HCT116 (cell line): ENCODE data around the gene PLCD4. TPM values are rescaled to one million over a fixed set of nuclear protein-coding genes. Genes with fewer than 3 reads are reported as not detected.

Experiments used
- ATAC-seq: fragments of 200-7000 bp; cut with Tn5 transposase; 2 replicates; pipeline ENCODE4 v1.9.1; 2020; ENCODE audit warnings: mild to moderate bottlenecking, moderate library complexity
- BruUV-seq: library from RNA; stranded (reverse); fragments of 400-500 nt; replicated peaks from 2 replicates; lab custom pipeline; 2021; lab: Mats Ljungman, UMichigan
- CTCF ChIA-PET: fragments of 300-600 bp; sonication (Branson Sonifier 250); formaldehyde crosslinking; loops from one replicate; lab custom pipeline; 2021; ENCODE audit warnings: antibody characterized with exemption; lab: Charles Lee
- POLR2A ChIA-PET: fragments of 300-600, 350-600 bp; sonication (Branson Sonifier 250); formaldehyde crosslinking; loops from one replicate; lab custom pipeline; 2021; ENCODE audit warnings: antibody characterized with exemption; lab: Charles Lee
- RAD21 ChIA-PET, 2 experiments: fragments of 300-600 bp; sonication (Branson Sonifier 250); formaldehyde crosslinking; loops; one replicate each; lab custom pipeline; 2023; ENCODE audit warnings: low total read pairs in 2 of 2; ENCODE audit not compliant: uncharacterized antibody in 2 of 2, unreplicated experiment in 2 of 2, low non-redundant PET in 1 of 2; lab: Charles Lee
- DNase-seq: peaks from one replicate; pipeline ENCODE4 v3.0.0-alpha.2; 2010; ENCODE audit warnings: low read depth, low spot score
- H2AFZ ChIP-seq: fragments of 200-600 bp; shearing (Covaris generic), sonication (generic); 2 replicates; pipeline ENCODE4 v1.6.1; 2017; ENCODE audit warnings: low read depth, mixed run types, mixed read lengths, antibody characterized with exemption, low read length; ENCODE audit not compliant: poor library complexity, severe bottlenecking
- H3K27ac ChIP-seq: 2 replicates; pipeline ENCODE4 v1.5.1; 2012; ENCODE audit warnings: low read depth, low read length
- H3K27me3 ChIP-seq: fragments of 200-600 bp; sonication (generic); 2 replicates; pipeline ENCODE4 v1.6.1; 2016; ENCODE audit warnings: mixed run types, low read length, mixed read lengths; ENCODE audit not compliant: insufficient read depth
- H3K36me3 ChIP-seq, 2 experiments: fragments of 200-500 bp in 1 of 2; fragments of 200-600 bp in 1 of 2; sonication (Bioruptor generic) in 1 of 2; sonication (generic) in 1 of 2; 2 replicates each; pipeline versions ENCODE4 v1.5.1 to v1.6.1; 2014 to 2016; ENCODE audit warnings: low read length in 2 of 2, inconsistent platforms in 1 of 2, mixed read lengths in 1 of 2, mixed run types in 1 of 2; ENCODE audit not compliant: insufficient read depth in 2 of 2, control insufficient read depth in 1 of 2
- H3K4me1 ChIP-seq, 2 experiments: fragments of 200-600 bp in 1 of 2; sonication (generic) in 1 of 2; 2 replicates each; pipeline versions ENCODE4 v1.5.1 to v1.6.1; 2012 to 2017; ENCODE audit warnings: low read length in 2 of 2, inconsistent platforms in 1 of 2, mild to moderate bottlenecking in 1 of 2, mixed read lengths in 1 of 2, mixed run types in 1 of 2, moderate library complexity in 1 of 2; ENCODE audit not compliant: insufficient read depth in 2 of 2, control insufficient read depth in 1 of 2
- H3K4me2 ChIP-seq: fragments of 200-600 bp; sonication (generic); 2 replicates; pipeline ENCODE4 v1.6.1; 2017; ENCODE audit warnings: mixed run types, low read length, mixed read lengths
- H3K4me3 ChIP-seq, 2 experiments: fragments of 200-600 bp in 1 of 2; sonication (generic) in 1 of 2; replicated peaks in 1 of 2; 2 replicates each; pipeline ENCODE4 v1.5.1; 2011 to 2016; ENCODE audit warnings: low read length in 2 of 2, control low read depth in 1 of 2, low read depth in 1 of 2, mild to moderate bottlenecking in 1 of 2, mixed read lengths in 1 of 2, mixed run types in 1 of 2
- H3K79me2 ChIP-seq: fragments of 200-600 bp; sonication (generic); 2 replicates; pipeline ENCODE4 v1.6.1; 2017; ENCODE audit warnings: mild to moderate bottlenecking, mixed run types, low read length, moderate library complexity, mixed read lengths; ENCODE audit not compliant: insufficient read depth
- H3K9ac ChIP-seq: fragments of 200-600 bp; sonication (generic); 2 replicates; pipeline ENCODE4 v1.6.1; 2016; ENCODE audit warnings: low read length, mixed read lengths
- H3K9me2 ChIP-seq: fragments of 200-600 bp; sonication (generic), shearing (Covaris generic); 2 replicates; pipeline ENCODE4 v1.6.1; 2017; ENCODE audit warnings: mixed run types, mild to moderate bottlenecking, moderate library complexity; ENCODE audit not compliant: insufficient read depth
- H3K9me3 ChIP-seq, 2 experiments: fragments of 200-500 bp in 1 of 2; fragments of 200-600 bp in 1 of 2; sonication (Bioruptor generic) in 1 of 2; sonication (generic) in 1 of 2; 2 replicates each; pipeline ENCODE4 v1.6.1; 2014 to 2017; ENCODE audit warnings: low read length in 2 of 2, mixed read lengths in 2 of 2, inconsistent platforms in 1 of 2, low read depth in 1 of 2, mild to moderate bottlenecking in 1 of 2, mixed run types in 1 of 2, moderate library complexity in 1 of 2; ENCODE audit not compliant: control insufficient read depth in 1 of 2, insufficient read depth in 1 of 2
- H4K20me1 ChIP-seq: fragments of 200-600 bp; sonication (generic), shearing (Covaris generic); 2 replicates; pipeline ENCODE4 v1.6.1; 2017; ENCODE audit warnings: mixed run types, mild to moderate bottlenecking, moderate library complexity; ENCODE audit not compliant: insufficient read depth
- ATF3 ChIP-seq: IDR thresholded peaks from 2 replicates; pipeline ENCODE4 v1.6.1; 2012
- CBX3 ChIP-seq: IDR thresholded peaks from 2 replicates; pipeline ENCODE4 v1.6.1; 2012; ENCODE audit warnings: low read depth
- CTCF ChIP-seq, 3 experiments: fragments of 200-600 bp in 1 of 3; sonication (generic) in 1 of 3; IDR thresholded peaks in 2 of 3; conservative IDR thresholded peaks in 1 of 3; 2 replicates each; pipeline ENCODE4 v1.5.1; 2012 to 2017; ENCODE audit warnings: low read depth in 2 of 3, low read length in 2 of 3, antibody characterized with exemption in 1 of 3, borderline replicate concordance in 1 of 3, control low read depth in 1 of 3, mild to moderate bottlenecking in 1 of 3, mixed read lengths in 1 of 3, mixed run types in 1 of 3, moderate library complexity in 1 of 3; ENCODE audit not compliant: insufficient read depth in 1 of 3
- EGR1 ChIP-seq: IDR thresholded peaks from 2 replicates; pipeline ENCODE4 v1.6.1; 2012; ENCODE audit warnings: low read depth
- ELF1 ChIP-seq: IDR thresholded peaks from 2 replicates; pipeline ENCODE4 v1.6.1; 2012; ENCODE audit warnings: low read depth, borderline replicate concordance
- EZH2 ChIP-seq: fragments of 200-600 bp; sonication (generic); IDR thresholded peaks from 2 replicates; pipeline ENCODE4 v1.6.1; 2017; ENCODE audit warnings: antibody characterized with exemption, mixed run types
- JUND ChIP-seq: IDR thresholded peaks from 2 replicates; pipeline ENCODE4 v1.6.1; 2012
- MAX ChIP-seq: IDR thresholded peaks from 2 replicates; pipeline ENCODE4 v1.6.1; 2012
- POLR2A ChIP-seq: IDR thresholded peaks from 2 replicates; pipeline ENCODE4 v1.7.0; 2011; ENCODE audit warnings: borderline replicate concordance; ENCODE audit not compliant: insufficient read depth, insufficient read length; ENCODE audit errors: extremely low read depth
- POLR2AphosphoS5 ChIP-seq: IDR thresholded peaks from 2 replicates; pipeline ENCODE4 v1.6.1; 2011; ENCODE audit warnings: mild to moderate bottlenecking, low read depth, low read length, moderate library complexity
- SIN3A ChIP-seq: IDR thresholded peaks from 2 replicates; pipeline ENCODE4 v1.6.1; 2012; ENCODE audit warnings: low read depth
- SP1 ChIP-seq: IDR thresholded peaks from 2 replicates; pipeline ENCODE4 v1.6.1; 2012; ENCODE audit warnings: low read depth
- SRF ChIP-seq: IDR thresholded peaks from 2 replicates; pipeline ENCODE4 v1.6.1; 2012; ENCODE audit warnings: low read depth
- TCF7L2 ChIP-seq: IDR thresholded peaks from 2 replicates; pipeline ENCODE4 v1.7.0; 2011; ENCODE audit warnings: borderline replicate concordance, inconsistent platforms; ENCODE audit not compliant: insufficient read depth, insufficient read length; ENCODE audit errors: extremely low read depth
- YY1 ChIP-seq: IDR thresholded peaks from 2 replicates; pipeline ENCODE4 v1.6.1; 2011; ENCODE audit warnings: low read length, low read depth, moderate library complexity, mild to moderate bottlenecking; ENCODE audit not compliant: insufficient replicate concordance; ENCODE audit errors: extremely low read depth
- ZFX ChIP-seq: fragments of 450-650 bp; IDR thresholded peaks from 2 replicates; pipeline ENCODE4 v1.6.1; 2017
- ZNF274 ChIP-seq: fragments of 200-500 bp; sonication (Bioruptor generic); IDR thresholded peaks from 2 replicates; pipeline ENCODE4 v1.6.1; 2014; ENCODE audit warnings: mild to moderate bottlenecking, low read depth, low read length, inconsistent platforms
- intact Hi-C: fragments of 100-400 bp; cut with micrococcal nuclease; formaldehyde crosslinking; loops from 2 replicates; pipeline ENCODE4 v1.10.0; 2022
- total RNA-seq: library from RNA; stranded (reverse); gene quantifications from one replicate; pipeline ENCODE4 v1.2.1, GENCODE V29; 2021; ENCODE audit not compliant: unreplicated experiment

The PLCD4 gene
- total RNA-seq, 1 experiment from 2014 or later = 0.64 TPM

- ChIA-PET CTCF (interaction anchor here (0.7 to 2.0 kb wide), 5 partner anchors 12 to 176 kb away, joined by 3 to 11 read pairs (median 4); partner anchors contain the start of genes BCS1L, TTLL4 and ZNF142), POLR2A (interaction anchor here (0.6 to 2.3 kb wide), 2 partner anchors 12 to 76 kb away, joined by 9 to 20 read pairs; partner anchors contain the start of genes BCS1L and ZNF142)
- H2AFZ ChIP-seq = no peak overlapping the region
- peak overlapping the region; percentile 74 to 89 for H3K4me3 ChIP-seq
- no peaks in the 10 kb centered on the region for H4K20me1 ChIP-seq
- intact Hi-C loops = no loop called here
- peaks cover 11 to 13% of the 10 kb centered on the region in 2 experiments; a peak in 2 of 4 replicates for H3K4me1 ChIP-seq
- peaks cover 11 to 20% of the 10 kb centered on the region in 2 experiments for H3K36me3 ChIP-seq
- TF ChIP-seq ATF3 (no peak), CBX3 (no peak), EGR1 (no peak), JUND (no peak), TCF7L2 (no peak), CTCF (IDR thresholded peaks at IDR 0.05 in 2 of 3, conservative IDR thresholded peaks at IDR 0.05 in 1 of 3; ENCODE audit: borderline replicate concordance in 1 of 3, insufficient read depth in 1 of 3, low read depth in 2 of 3, low read length in 2 of 3) (no peak), ZNF274 (no peak), MAX (no peak), EZH2 (no peak), POLR2AphosphoS5 (no peak), POLR2A (no peak), SRF (no peak), SIN3A (no peak), ELF1 (no peak), ZFX (no peak), YY1 (no peak), SP1 (no peak)
- TF ChIP-seq, all 23 proteins: peak for 0
- ATAC-seq = peak; percentile 35
- no peaks in the 10 kb centered on the region for H3K9me3 ChIP-seq
- BruUV-seq = TSS peak; percentile 84
- RAD21 ChIA-PET = interaction anchor here in 1 of 2 experiments (0.9 to 1.6 kb wide), 2 partner anchors 12 to 176 kb away, joined by 3 to 5 read pairs; partner anchors contain the start of genes BCS1L and ZNF142
- no peaks in the 10 kb centered on the region for H3K9me2 ChIP-seq
- peak overlapping the region; percentile 81 for H3K4me2 ChIP-seq
- H3K79me2 ChIP-seq = peaks cover 33% of the 10 kb centered on the region
- DNase-seq = no peak
- H3K27ac ChIP-seq = peak overlapping the region; percentile 74
- H3K27me3 ChIP-seq = no peaks in the 10 kb centered on the region
- H3K9ac ChIP-seq = peak overlapping the region; percentile 71
Observed at GRCh38 chr2:218671097-218671653, 63.5 kb downstream of the PLCD4 start.
